HG02763 (cell line): Measurements from ENCODE around the gene DDA1.
"Not testable (repeated sequence)": the region's sequence is repeated elsewhere in the genome, so short reads cannot be mapped to it uniquely, and the experiment has no call there.

Experiments
- ATAC-seq: cut with Tn5 transposase; IDR thresholded peaks from one replicate; pipeline ENCODE4 v1.9.1; 2021; ENCODE audit warnings: mild to moderate bottlenecking, moderate library complexity; ENCODE audit not compliant: unreplicated experiment

The DDA1 gene

GRCh38 chr19:17309198-17309964, at the start of gene DDA1:
DDA1 (plus strand) TSS chr19:17309563; CDS start chr19:17309655, 92 bp downstream.
- ATAC-seq, result peak; percentile 60

- ATAC-seq, result no peak
These were observed 49.4 kb upstream of the DDA1 start for GRCh38 chr19:17259934-17260333.

GRCh38 chr19:17260842-17261325, 48.5 kb upstream of the DDA1 start:
- ATAC-seq, result peak; percentile 79

GRCh38 chr19:17262557-17262956, 46.8 kb upstream of the DDA1 start:
- ATAC-seq, result no peak

GRCh38 chr19:17263712-17264640, 45.4 kb upstream of the DDA1 start:
- no peak for ATAC-seq

- no peak for ATAC-seq
These were observed 44.8 kb upstream of the DDA1 start, which contains the start of gene USHBP1 for GRCh38 chr19:17264641-17264979. USHBP1 (minus strand) TSS chr19:17264745; CDS start chr19:17264299, 446 bp downstream.

- no peak for ATAC-seq
These were observed 43.3 kb upstream of the DDA1 start for GRCh38 chr19:17266026-17266425.

- ATAC-seq, result no peak
These were observed 42.8 kb upstream of the DDA1 start for GRCh38 chr19:17266589-17266974.

- ATAC-seq, result peak; percentile 92
These were observed 42.2 kb upstream of the DDA1 start, which contains the start of gene BABAM1 for GRCh38 chr19:17266975-17267788. BABAM1 (plus strand) TSS chr19:17267443; CDS start chr19:17268807, 1,364 bp downstream.

GRCh38 chr19:17268754-17269153, 40.6 kb upstream of the DDA1 start:
- no peak for ATAC-seq

GRCh38 chr19:17274892-17275291, 34.5 kb upstream of the DDA1 start:
- not testable (repeated sequence) for ATAC-seq

- no peak for ATAC-seq
These were observed 33.8 kb upstream of the DDA1 start for GRCh38 chr19:17275441-17276175.

- no peak for ATAC-seq
These were observed 29.9 kb upstream of the DDA1 start for GRCh38 chr19:17279436-17279835.

GRCh38 chr19:17281391-17282304, 27.7 kb upstream of the DDA1 start, which contains the start of gene ANKLE1:
ANKLE1 (plus strand) TSS chr19:17281901; CDS start chr19:17281921, 20 bp downstream.
- no peak for ATAC-seq

GRCh38 chr19:17282488-17283125, 26.8 kb upstream of the DDA1 start:
- no peak for ATAC-seq

- ATAC-seq, result no peak
These were observed 25.8 kb upstream of the DDA1 start for GRCh38 chr19:17283504-17283996.

- no peak for ATAC-seq
These were observed 23.8 kb upstream of the DDA1 start for GRCh38 chr19:17285415-17286135.

- ATAC-seq, result no peak
These were observed 23.1 kb upstream of the DDA1 start for GRCh38 chr19:17286263-17286662.
